ENCODE measurements around the gene GSE1.

DNA sequence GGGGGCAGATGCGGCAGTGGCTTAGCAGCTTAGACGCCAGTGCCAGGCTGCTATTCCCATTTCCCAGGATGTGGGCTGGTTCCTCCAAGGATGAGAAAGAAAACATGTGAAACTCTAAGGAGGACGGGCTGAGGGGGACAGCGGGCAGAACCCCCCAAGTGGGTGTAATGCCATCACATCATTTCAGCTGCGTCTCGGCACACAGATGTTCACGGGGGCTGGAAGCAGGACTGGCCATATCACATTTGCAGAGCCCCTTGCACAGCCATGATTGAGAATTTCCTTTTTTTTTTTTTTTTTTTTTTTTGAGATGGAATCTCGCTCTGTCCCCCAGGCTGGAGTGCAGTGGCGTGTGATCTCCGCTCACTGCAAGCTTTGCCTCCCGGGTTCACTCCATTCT is 90.9 kb downstream of the GSE1 start:
- TF ChIP-seq CTCF (conservative IDR thresholded peaks at IDR 0.05; ENCODE audit: low read depth in 2 of 2): no peak
- no peak for TF ChIP-seq EZH2 (IDR thresholded peaks at IDR 0.05; ENCODE audit: low read depth, unreplicated experiment)
- no peak for TF ChIP-seq EZH2phosphoT487 (IDR thresholded peaks at IDR 0.05; ENCODE audit: unreplicated experiment)
- no peak for TF ChIP-seq REST (IDR thresholded peaks at IDR 0.05; ENCODE audit: unreplicated experiment)
- no peak for TF ChIP-seq POLR2AphosphoS5 (IDR thresholded peaks at IDR 0.05; ENCODE audit: low read depth)
- no peak for TF ChIP-seq JUNB (IDR thresholded peaks at IDR 0.05; ENCODE audit: unreplicated experiment)
- no peak for TF ChIP-seq CREB1 (CRISPR knock-in tag; IDR thresholded peaks at IDR 0.05; ENCODE audit: low read depth)
- no peak for TF ChIP-seq ETS1 (IDR thresholded peaks at IDR 0.05)
- no peak for TF ChIP-seq ZNF331 (CRISPR knock-in tag; IDR thresholded peaks at IDR 0.05; ENCODE audit: low read depth)
- TF ChIP-seq STAT1 (IDR thresholded peaks at IDR 0.05; ENCODE audit: unreplicated experiment): no peak
- TF ChIP-seq ZNF462 (CRISPR knock-in tag; IDR thresholded peaks at IDR 0.05): no peak
- no peak for TF ChIP-seq NANOG (IDR thresholded peaks at IDR 0.05; ENCODE audit: borderline replicate concordance)
